GM21528 (cell line): Measurements from ENCODE around the gene GLIPR1L2.
"Not testable (repeated sequence)": the region's sequence is repeated elsewhere in the genome, so short reads cannot be mapped to it uniquely, and the experiment has no call there.

Experiments used
- ATAC-seq: cut with Tn5 transposase; IDR thresholded peaks from one replicate; pipeline ENCODE4 v1.9.1; 2021; ENCODE audit warnings: mild to moderate bottlenecking, moderate library complexity; ENCODE audit not compliant: unreplicated experiment, low FRiP score

GLIPR1L2 gene

GRCh38 chr12:75390899-75391538, at the start of gene GLIPR1L2:
Gene GLIPR1L2, plus strand, starts transcription at chr12:75391089. Its CDS starts 28 bp downstream, at chr12:75391117.
- ATAC-seq, result peak; percentile 98

GRCh38 chr12:75341873-75342272, 49.0 kb upstream of the GLIPR1L2 start:
- no peak for ATAC-seq

GRCh38 chr12:75345531-75345930, 45.4 kb upstream of the GLIPR1L2 start:
- no peak for ATAC-seq

GRCh38 chr12:75346215-75346614, 44.7 kb upstream of the GLIPR1L2 start:
- not testable (repeated sequence) for ATAC-seq

- no peak for ATAC-seq
Measured at GRCh38 chr12:75349946-75350345, 40.9 kb upstream of the GLIPR1L2 start.

GRCh38 chr12:75350413-75350812, 40.5 kb upstream of the GLIPR1L2 start:
- ATAC-seq, result no peak

GRCh38 chr12:75354011-75354410, 36.9 kb upstream of the GLIPR1L2 start:
- no peak for ATAC-seq

GRCh38 chr12:75360920-75361319, 30.0 kb upstream of the GLIPR1L2 start:
- no peak for ATAC-seq

GRCh38 chr12:75361408-75361807, 29.5 kb upstream of the GLIPR1L2 start:
- ATAC-seq, result no peak

- no peak for ATAC-seq
Measured at GRCh38 chr12:75364919-75365318, 26.0 kb upstream of the GLIPR1L2 start.

GRCh38 chr12:75366629-75367028, 24.3 kb upstream of the GLIPR1L2 start:
- ATAC-seq, result no peak

- no peak for ATAC-seq
Measured at GRCh38 chr12:75374971-75375370, 15.9 kb upstream of the GLIPR1L2 start.

GRCh38 chr12:75378354-75378753, 12.5 kb upstream of the GLIPR1L2 start:
- ATAC-seq, result no peak

GRCh38 chr12:75389061-75389460, 1.8 kb upstream of the GLIPR1L2 start:
- ATAC-seq, result no peak

GRCh38 chr12:75389706-75390105, 1.2 kb upstream of the GLIPR1L2 start:
- ATAC-seq, result no peak

- ATAC-seq, result peak; percentile 2
Measured at GRCh38 chr12:75390156-75390898, 562 bp upstream of the GLIPR1L2 start.

- no peak for ATAC-seq
Measured at GRCh38 chr12:75404231-75404630, 13.3 kb downstream of the GLIPR1L2 start.

- no peak for ATAC-seq
Measured at GRCh38 chr12:75407683-75408082, 16.8 kb downstream of the GLIPR1L2 start.

- no peak for ATAC-seq
Measured at GRCh38 chr12:75409830-75410229, 18.9 kb downstream of the GLIPR1L2 start.

- no peak for ATAC-seq
Measured at GRCh38 chr12:75414671-75415070, 23.8 kb downstream of the GLIPR1L2 start.

GRCh38 chr12:75419841-75420240, 29.0 kb downstream of the GLIPR1L2 start:
- no peak for ATAC-seq

GRCh38 chr12:75427491-75427890, 36.6 kb downstream of the GLIPR1L2 start:
- no peak for ATAC-seq
